HEK293T (cell line): ENCODE data around the gene CENPB.

ENCODE experiments used
- CTCF ChIA-PET: fragments of 350-600 bp; formaldehyde crosslinking; extraction: SDS; loops from one replicate; lab custom pipeline; 2021; ENCODE audit warnings: antibody characterized with exemption, inconsistent platforms; lab: Yijun Ruan, JAX
- POLR2A ChIA-PET: fragments of 350-600 bp; formaldehyde crosslinking; extraction: SDS; loops from one replicate; lab custom pipeline; 2020; ENCODE audit warnings: antibody characterized with exemption, inconsistent platforms; lab: Yijun Ruan, JAX
- DNase-seq: peaks from one replicate; pipeline ENCODE4 v3.0.0; 2012; ENCODE audit warnings: mixed read lengths; ENCODE audit errors: extremely low spot score
- ARNT ChIP-seq: fragments of 450-650 bp; IDR thresholded peaks from 2 replicates; pipeline ENCODE4 v1.6.1; 2017; ENCODE audit warnings: mild to moderate bottlenecking
- BHLHE40 ChIP-seq: fragments of 450-650 bp; IDR thresholded peaks from 2 replicates; pipeline ENCODE4 v1.6.1; 2016; ENCODE audit warnings: mild to moderate bottlenecking, moderate library complexity, borderline replicate concordance
- CTBP1 ChIP-seq: fragments of 450-650 bp; IDR thresholded peaks from 2 replicates; pipeline ENCODE4 v1.6.1; 2016; ENCODE audit warnings: borderline replicate concordance
- ELF4 ChIP-seq: fragments of 450-650 bp; IDR thresholded peaks from 2 replicates; pipeline ENCODE4 v1.6.1; 2017; ENCODE audit warnings: antibody characterized with exemption
- FOXA1 ChIP-seq: fragments of 450-650 bp; IDR thresholded peaks from 2 replicates; pipeline ENCODE4 v1.6.1; 2016; ENCODE audit warnings: mild to moderate bottlenecking
- FOXK2 ChIP-seq: fragments of 450-650 bp; IDR thresholded peaks from 2 replicates; pipeline ENCODE4 v1.6.1; 2016; ENCODE audit warnings: mild to moderate bottlenecking
- FOXM1 ChIP-seq: fragments of 450-650 bp; IDR thresholded peaks from 2 replicates; pipeline ENCODE4 v1.6.1; 2017; ENCODE audit warnings: mild to moderate bottlenecking, borderline replicate concordance
- HDGF ChIP-seq: fragments of 450-650 bp; IDR thresholded peaks from 2 replicates; pipeline ENCODE4 v1.6.1; 2017; ENCODE audit warnings: antibody characterized with exemption, borderline replicate concordance
- L3MBTL2 ChIP-seq: fragments of 450-650 bp; conservative IDR thresholded peaks from 2 replicates; pipeline ENCODE4 v1.6.1; 2016; ENCODE audit warnings: mild to moderate bottlenecking
- LEF1 ChIP-seq: fragments of 450-650 bp; IDR thresholded peaks from 2 replicates; pipeline ENCODE4 v1.6.1; 2017; ENCODE audit warnings: mild to moderate bottlenecking, borderline replicate concordance
- NFRKB ChIP-seq: fragments of 450-650 bp; IDR thresholded peaks from 2 replicates; pipeline ENCODE4 v1.6.1; 2016; ENCODE audit warnings: mild to moderate bottlenecking, moderate library complexity
- SP1 ChIP-seq: fragments of 450-650 bp; IDR thresholded peaks from 2 replicates; pipeline ENCODE4 v1.6.1; 2017
- SUZ12 ChIP-seq: fragments of 450-650 bp; IDR thresholded peaks from 2 replicates; pipeline ENCODE4 v1.6.1; 2016; ENCODE audit warnings: mild to moderate bottlenecking
- TARDBP ChIP-seq: fragments of 450-650 bp; IDR thresholded peaks from 2 replicates; pipeline ENCODE4 v1.6.1; 2016
- ZNF384 ChIP-seq: fragments of 450-650 bp; IDR thresholded peaks from 2 replicates; pipeline ENCODE4 v1.6.1; 2016
- TF ChIP-seq, protein P1 (sequence below): fragments of 450-650 bp; IDR thresholded peaks from 2 replicates; pipeline ENCODE4 v1.6.1; 2016

The CENPB gene

DNA sequence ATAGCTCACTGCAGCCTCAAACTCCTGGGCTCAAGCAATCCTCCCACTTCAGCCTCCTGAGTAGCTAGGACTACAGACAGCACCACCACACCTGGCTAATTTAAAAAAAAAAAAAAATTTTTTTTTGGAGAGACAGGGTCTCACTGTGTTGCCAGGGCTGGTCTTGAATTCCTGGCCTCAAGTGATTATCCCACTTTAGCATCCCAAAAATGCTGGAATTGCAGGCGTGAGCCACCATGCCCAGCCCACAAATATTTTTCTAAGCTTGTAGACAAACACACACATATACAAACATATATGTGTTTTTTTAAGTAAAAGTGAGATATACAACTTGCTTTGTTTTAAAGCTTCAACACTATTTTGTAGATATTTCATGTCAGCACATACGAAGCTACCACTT is 43.3 kb downstream of the CENPB start:
- ChIA-PET POLR2A (no interaction called here), CTCF (interaction anchor here (0.5 to 1.0 kb wide), 5 partner anchors 14 to 29 kb away, joined by 3 to 4 read pairs (median 3); no protein-coding TSS in a partner anchor)
- TF ChIP-seq SP1 (no peak), CTBP1 (no peak), NFRKB (no peak), SUZ12 (no peak), ELF4 (no peak)
- DNase-seq: no peak

DNA sequence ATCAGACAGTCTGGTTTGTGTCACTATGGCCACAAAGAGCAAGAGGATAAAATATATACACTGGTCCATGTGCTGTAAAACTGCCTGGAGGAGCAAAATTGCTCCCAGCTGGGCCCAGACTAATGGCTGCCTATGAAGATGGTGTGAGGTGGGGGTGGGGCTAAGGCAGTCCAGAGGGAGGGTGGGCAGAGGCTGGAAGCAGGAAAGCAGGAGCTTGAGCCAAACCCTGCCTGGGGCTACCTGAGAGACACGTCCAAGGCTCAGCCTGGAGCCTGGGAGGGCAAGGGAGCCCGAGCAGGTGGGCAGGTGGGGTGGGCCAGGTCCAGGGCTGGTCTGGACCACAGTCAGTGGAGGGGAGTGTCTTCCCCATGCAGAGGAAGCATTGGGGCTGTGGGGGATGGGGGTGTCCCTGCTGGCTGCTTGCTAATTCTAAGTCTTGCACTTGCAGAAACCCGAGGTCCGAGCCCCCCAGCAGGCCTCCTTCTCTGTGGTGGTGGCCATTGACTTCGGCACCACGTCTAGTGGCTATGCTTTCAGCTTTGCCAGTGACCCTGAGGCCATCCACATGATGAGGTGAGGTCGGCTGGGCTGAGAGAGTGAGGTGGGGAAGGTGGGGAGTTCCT is 44.6 kb downstream of the CENPB start:
- no peak for TF ChIP-seq FOXA1
- DNase-seq: no peak
- POLR2A ChIA-PET: no interaction called here
- CTCF ChIA-PET: interaction anchor here (0.6 to 1.1 kb wide), 2 partner anchors 9 to 11 kb away, joined by 3 to 4 read pairs; no protein-coding TSS in a partner anchor

DNA sequence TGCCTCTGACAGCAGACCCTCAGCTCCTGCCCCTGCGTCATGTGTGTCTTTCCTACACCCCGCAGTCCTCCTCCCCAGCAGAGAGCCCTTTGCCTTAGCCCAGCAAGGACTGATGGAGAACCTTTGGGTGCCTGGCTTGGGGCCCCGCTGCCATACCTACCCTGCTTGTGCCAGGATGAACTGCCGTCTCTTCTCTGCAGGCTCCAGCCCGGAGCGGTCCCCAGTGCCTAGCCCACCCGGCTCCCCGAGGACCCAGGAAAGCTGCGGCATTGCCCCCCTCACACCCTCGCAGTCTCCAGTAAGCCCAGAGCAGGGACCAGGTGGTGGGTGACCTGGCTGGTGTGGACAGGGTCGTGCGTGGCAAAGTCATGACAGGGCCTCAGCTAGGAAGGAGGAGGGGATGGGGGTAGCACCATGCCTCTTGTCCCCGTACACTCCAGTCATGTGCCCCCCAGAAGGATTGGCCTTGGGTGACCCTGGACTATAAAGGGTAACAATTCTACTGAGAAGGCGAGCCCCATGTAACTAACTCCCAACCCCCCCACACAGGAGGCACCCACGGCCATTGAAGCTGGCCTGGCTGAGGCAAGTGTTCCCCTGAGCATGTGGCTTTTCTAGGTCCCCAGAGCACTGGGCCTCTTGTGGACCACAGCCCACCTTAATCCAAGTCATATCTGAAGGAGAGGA is 45.8 kb downstream of the CENPB start:
- POLR2A ChIA-PET: interaction anchor here (2.1 kb wide), 1 partner anchor 27 kb away, joined by 8 read pairs; the partner anchor contains the start of gene ADISSP
- DNase-seq: no peak
- CTCF ChIA-PET: interaction anchor here (0.6 to 1.2 kb wide), 3 partner anchors 8 to 27 kb away, joined by 3 to 4 read pairs (median 3); no protein-coding TSS in a partner anchor
- TF ChIP-seq, protein P1, sequence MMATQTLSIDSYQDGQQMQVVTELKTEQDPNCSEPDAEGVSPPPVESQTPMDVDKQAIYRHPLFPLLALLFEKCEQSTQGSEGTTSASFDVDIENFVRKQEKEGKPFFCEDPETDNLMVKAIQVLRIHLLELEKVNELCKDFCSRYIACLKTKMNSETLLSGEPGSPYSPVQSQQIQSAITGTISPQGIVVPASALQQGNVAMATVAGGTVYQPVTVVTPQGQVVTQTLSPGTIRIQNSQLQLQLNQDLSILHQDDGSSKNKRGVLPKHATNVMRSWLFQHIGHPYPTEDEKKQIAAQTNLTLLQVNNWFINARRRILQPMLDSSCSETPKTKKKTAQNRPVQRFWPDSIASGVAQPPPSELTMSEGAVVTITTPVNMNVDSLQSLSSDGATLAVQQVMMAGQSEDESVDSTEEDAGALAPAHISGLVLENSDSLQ: no peak
- TF ChIP-seq FOXM1: no peak
- TF ChIP-seq FOXA1: no peak
- TF ChIP-seq ELF4: no peak
- no peak for TF ChIP-seq FOXK2
- no peak for TF ChIP-seq ZNF384
- TF ChIP-seq CTBP1: no peak
- TF ChIP-seq ARNT: no peak
- TF ChIP-seq LEF1: no peak
- no peak for TF ChIP-seq SUZ12

DNA sequence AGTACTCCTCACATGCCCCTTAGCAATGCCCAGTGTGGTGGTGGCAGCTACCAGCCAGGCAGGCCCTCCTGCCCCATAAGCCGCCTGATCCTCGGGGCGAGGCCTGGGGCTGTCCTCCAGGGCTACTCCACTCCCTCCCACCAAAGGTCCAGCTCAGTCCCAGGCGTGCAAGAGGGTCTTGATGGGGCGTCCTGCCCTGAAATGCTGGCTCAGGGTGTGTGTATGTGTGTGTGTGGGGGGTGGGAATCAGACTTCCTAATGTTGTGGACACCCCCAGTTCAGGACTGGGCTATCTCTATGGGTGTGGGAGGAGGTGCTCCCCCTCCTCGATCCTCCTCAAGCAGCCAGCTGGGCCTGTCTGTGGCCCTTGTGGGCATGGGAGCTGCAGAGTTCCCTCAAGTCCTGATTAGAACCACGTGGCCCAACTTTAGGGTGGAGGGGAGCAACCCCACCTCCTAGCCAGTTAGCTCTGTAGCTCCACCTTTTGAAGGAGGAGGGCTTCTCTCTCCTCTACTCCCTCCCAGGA is 46.6 kb downstream of the CENPB start:
- no peak for TF ChIP-seq SP1
- ChIA-PET CTCF (no interaction called here), POLR2A (interaction anchor here (2.1 kb wide), 1 partner anchor 28 kb away, joined by 8 read pairs; the partner anchor contains the start of gene ADISSP)
- DNase-seq: no peak

DNA sequence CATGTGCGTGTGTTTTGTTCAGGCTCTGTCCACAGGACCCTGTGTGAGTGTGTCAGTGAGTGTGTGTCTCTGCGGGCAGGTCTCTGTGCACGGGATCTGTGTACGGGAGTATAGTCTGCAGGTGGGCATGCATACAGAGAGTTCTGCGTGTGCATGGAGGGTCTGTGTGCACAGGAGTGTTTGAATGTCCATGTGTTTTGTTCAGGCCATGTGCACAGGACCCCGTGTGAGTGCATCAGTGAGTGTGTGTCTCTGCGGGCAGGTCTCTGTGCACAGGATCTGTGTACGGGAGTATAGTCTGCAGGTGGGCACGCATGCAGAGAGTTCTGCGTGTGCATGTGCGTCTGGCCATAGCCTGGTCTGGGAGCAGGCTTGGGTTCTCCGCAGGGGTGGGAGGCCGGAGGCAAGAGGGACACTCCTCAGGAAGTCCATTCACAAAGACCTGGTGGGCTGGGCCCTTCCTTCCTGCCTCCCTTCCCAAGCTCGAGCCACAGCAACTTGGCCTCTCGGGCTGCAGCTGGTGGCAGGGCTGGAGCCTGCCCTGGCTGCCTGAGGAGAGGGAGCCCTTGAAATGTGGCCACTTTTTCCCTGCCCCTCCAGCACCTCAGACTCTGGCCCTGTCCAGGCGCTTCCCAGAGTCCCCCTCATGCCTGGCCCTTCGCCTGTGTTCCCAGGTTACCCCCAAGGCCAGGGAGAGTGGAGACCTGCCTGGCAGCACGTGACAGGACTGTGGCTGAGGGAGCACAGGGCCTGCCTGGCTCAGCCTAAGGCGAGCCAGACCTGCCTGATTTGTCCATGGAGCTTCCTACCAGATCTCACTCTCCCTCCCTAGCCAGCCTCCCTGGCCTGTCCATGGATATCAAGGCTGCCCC is 47.2 kb downstream of the CENPB start:
- ChIA-PET POLR2A (interaction anchor here (2.1 kb wide), 1 partner anchor 28 kb away, joined by 8 read pairs; the partner anchor contains the start of gene ADISSP), CTCF (no interaction called here)
- no peak for DNase-seq
- TF ChIP-seq CTBP1: no peak
- TF ChIP-seq SUZ12: no peak
- TF ChIP-seq ELF4: no peak
- no peak for TF ChIP-seq BHLHE40
- no peak for TF ChIP-seq L3MBTL2
- TF ChIP-seq, protein P1: no peak
- no peak for TF ChIP-seq NFRKB
- TF ChIP-seq FOXM1: no peak
- TF ChIP-seq TARDBP: no peak
- no peak for TF ChIP-seq ARNT
- TF ChIP-seq FOXK2: no peak
- TF ChIP-seq ZNF384: no peak
- TF ChIP-seq FOXA1: no peak
- no peak for TF ChIP-seq LEF1
- TF ChIP-seq SP1: no peak
- TF ChIP-seq HDGF: no peak

DNA sequence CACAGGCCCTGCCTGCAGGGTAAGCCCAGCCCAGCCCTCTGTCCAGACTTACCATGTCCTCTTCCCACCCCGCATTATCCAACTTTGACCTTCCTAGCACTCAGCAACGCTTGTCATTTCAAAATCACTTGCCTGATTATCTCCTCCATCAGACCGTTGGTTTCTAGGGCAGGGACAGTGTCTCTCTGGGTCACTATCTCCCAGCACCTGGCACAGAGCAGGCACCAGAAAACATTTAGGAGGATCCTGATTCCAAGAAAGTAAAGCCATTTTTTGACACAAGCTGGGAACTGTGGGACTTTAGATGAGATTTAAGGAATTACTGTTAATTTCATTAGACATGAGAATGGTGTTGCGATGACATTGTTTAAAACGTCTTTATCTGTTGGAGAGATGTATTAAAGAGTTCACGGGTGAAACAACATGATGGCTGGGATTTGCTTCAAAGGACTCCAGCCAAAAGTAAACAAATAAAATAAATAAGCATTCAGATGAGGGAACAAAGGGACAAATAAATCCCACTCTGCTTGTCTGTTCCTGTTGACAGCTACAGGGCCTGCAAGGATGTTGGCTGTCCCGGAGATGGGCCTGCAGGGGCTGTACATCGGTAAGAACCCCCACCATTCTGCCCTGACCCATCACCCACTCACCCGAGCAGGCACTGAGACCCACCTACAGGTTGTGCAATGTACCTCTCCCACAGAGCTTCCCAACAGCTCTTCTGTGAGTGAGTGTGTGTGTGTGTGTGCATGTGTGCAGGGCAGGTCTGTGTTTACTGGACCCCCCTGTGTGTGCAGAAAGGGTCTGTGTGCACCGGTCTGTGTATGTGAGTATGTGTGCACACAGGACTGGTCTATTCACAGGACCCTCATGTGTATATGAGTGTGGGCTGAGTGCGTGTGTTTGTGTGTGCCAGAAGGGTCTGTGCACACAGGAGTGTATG is 48.2 kb downstream of the CENPB start:
- CTCF ChIA-PET: no interaction called here
- no peak for DNase-seq
- POLR2A ChIA-PET: no interaction called here
- TF ChIP-seq FOXK2: no peak
- no peak for TF ChIP-seq ZNF384
- TF ChIP-seq TARDBP: no peak
- TF ChIP-seq, protein P1: no peak
- TF ChIP-seq NFRKB: no peak
- TF ChIP-seq HDGF: no peak
- TF ChIP-seq FOXM1: no peak
- no peak for TF ChIP-seq BHLHE40
- TF ChIP-seq SUZ12: no peak
- TF ChIP-seq LEF1: no peak
- TF ChIP-seq ELF4: no peak
- TF ChIP-seq FOXA1: no peak
- no peak for TF ChIP-seq L3MBTL2
